ENCODE data around the gene TNS3.

TNS3 gene

GRCh38 chr7:47389171-47389922 lies 192.6 kb downstream of the TNS3 start:
- no peak for DNase-seq (ENCODE audit: low read depth in 2 of 2)

- no peak for DNase-seq (ENCODE audit: low read depth in 2 of 2)
These were observed 194.4 kb downstream of the TNS3 start for GRCh38 chr7:47387506-47387905.

- no peak for DNase-seq (ENCODE audit: low read depth in 2 of 2)
These were observed 195.6 kb downstream of the TNS3 start for GRCh38 chr7:47386273-47386835.

GRCh38 chr7:47385536-47386125 lies 196.3 kb downstream of the TNS3 start:
- DNase-seq (ENCODE audit: low read depth in 2 of 2) = no peak

GRCh38 chr7:47384755-47385535 lies 197.0 kb downstream of the TNS3 start:
- no peak for DNase-seq (ENCODE audit: low read depth in 2 of 2)

- DNase-seq (ENCODE audit: low read depth in 2 of 2) = no peak
These were observed 198.0 kb downstream of the TNS3 start for GRCh38 chr7:47383696-47384445.

- DNase-seq (ENCODE audit: low read depth in 2 of 2) = no peak
These were observed 198.8 kb downstream of the TNS3 start for GRCh38 chr7:47383072-47383471.

- no peak for DNase-seq (ENCODE audit: low read depth in 2 of 2)
These were observed 199.7 kb downstream of the TNS3 start for GRCh38 chr7:47382200-47382599.

- no peak for DNase-seq (ENCODE audit: low read depth in 2 of 2)
These were observed 200.8 kb downstream of the TNS3 start for GRCh38 chr7:47381134-47381495.

GRCh38 chr7:47380325-47381133 lies 201.4 kb downstream of the TNS3 start:
- DNase-seq (ENCODE audit: low read depth in 2 of 2) = no peak

GRCh38 chr7:47379629-47380324 lies 202.1 kb downstream of the TNS3 start:
- DNase-seq (ENCODE audit: low read depth in 2 of 2) = no peak

- DNase-seq (ENCODE audit: low read depth in 2 of 2) = no peak
These were observed 203.0 kb downstream of the TNS3 start for GRCh38 chr7:47378728-47379395.

- DNase-seq (ENCODE audit: low read depth in 2 of 2) = no peak
These were observed 204.2 kb downstream of the TNS3 start for GRCh38 chr7:47377741-47378140.

GRCh38 chr7:47376991-47377616 lies 204.8 kb downstream of the TNS3 start:
- no peak for DNase-seq (ENCODE audit: low read depth in 2 of 2)

GRCh38 chr7:47375121-47375938 lies 206.6 kb downstream of the TNS3 start:
- no peak for DNase-seq (ENCODE audit: low read depth in 2 of 2)

GRCh38 chr7:47374538-47374937 lies 207.4 kb downstream of the TNS3 start:
- no peak for DNase-seq (ENCODE audit: low read depth in 2 of 2)

GRCh38 chr7:47373871-47374451 lies 207.9 kb downstream of the TNS3 start:
- no peak for DNase-seq (ENCODE audit: low read depth in 2 of 2)

- DNase-seq (ENCODE audit: low read depth in 2 of 2) = no peak
These were observed 210.1 kb downstream of the TNS3 start for GRCh38 chr7:47371733-47372368.

Measured in stimulated activated CD4-positive, alpha-beta T cell treated with anti-CD3 and anti-CD28 coated beads, Interleukin-12 subunit alpha, Interleukin-12 subunit beta, amount 100 ng/mL, for 24 hours (primary cell).